Endometrial microvascular endothelial cells (primary cell): ENCODE measurements around the gene TMEM51. TPM values are rescaled to one million over a fixed set of nuclear protein-coding genes. Genes with fewer than 3 reads are reported as not detected.

Source experiments
- in situ Hi-C: cut with HindIII; loops from 2 replicates; pipeline ENCODE4 v1.10.0; 2017; ENCODE audit warnings: low sequenced_read_pairs, low pct_unique_long_range_greater_than_20kb; ENCODE audit errors: inconsistent ontology term
- total RNA-seq: library from RNA; depleted of rRNA; stranded (reverse); fragments of >200 nt; gene quantifications from one replicate; pipeline ENCODE4 v1.2.3, GENCODE V29; 2015; ENCODE audit errors: inconsistent ontology term

The TMEM51 gene
- total RNA-seq, 1 donor from 2014 or later, result 18.1 TPM

- in situ Hi-C loops, result no loop called here
These were observed 52.2 kb downstream of the TMEM51 start for GRCh38 chr1:15205586-15206346.

- in situ Hi-C loops, result no loop called here
These were observed 53.0 kb downstream of the TMEM51 start for GRCh38 chr1:15206418-15207030.

- in situ Hi-C loops, result no loop called here
These were observed 53.7 kb downstream of the TMEM51 start for GRCh38 chr1:15207031-15207828.

GRCh38 chr1:15207829-15208429 is 54.4 kb downstream of the TMEM51 start:
- in situ Hi-C loops, result no loop called here

- in situ Hi-C loops, result no loop called here
These were observed 57.3 kb downstream of the TMEM51 start for GRCh38 chr1:15210651-15211375.

- in situ Hi-C loops, result no loop called here
These were observed 57.9 kb downstream of the TMEM51 start for GRCh38 chr1:15211424-15211823.

- in situ Hi-C loops, result no loop called here
These were observed 58.8 kb downstream of the TMEM51 start for GRCh38 chr1:15212216-15212953.

GRCh38 chr1:15212954-15213291 is 59.4 kb downstream of the TMEM51 start:
- in situ Hi-C loops, result no loop called here

GRCh38 chr1:15213341-15213821 is 59.8 kb downstream of the TMEM51 start:
- in situ Hi-C loops, result no loop called here

- in situ Hi-C loops, result no loop called here
These were observed 61.0 kb downstream of the TMEM51 start for GRCh38 chr1:15214527-15214926.

- in situ Hi-C loops, result no loop called here
These were observed 61.6 kb downstream of the TMEM51 start for GRCh38 chr1:15215116-15215515.

GRCh38 chr1:15217654-15218053 is 64.1 kb downstream of the TMEM51 start:
- in situ Hi-C loops, result no loop called here

- in situ Hi-C loops, result no loop called here
These were observed 65.0 kb downstream of the TMEM51 start for GRCh38 chr1:15218287-15219279.

GRCh38 chr1:15219280-15220023 is 65.9 kb downstream of the TMEM51 start:
- in situ Hi-C loops, result no loop called here

GRCh38 chr1:15220024-15220392 is 66.5 kb downstream of the TMEM51 start:
- in situ Hi-C loops, result no loop called here

GRCh38 chr1:15220825-15221431 is 67.4 kb downstream of the TMEM51 start:
- in situ Hi-C loops, result no loop called here
